K562 (cell line): ENCODE measurements around the gene TSR3. TPM values are rescaled to one million over a fixed set of nuclear protein-coding genes. Genes with fewer than 3 reads are reported as not detected.

Experiments used
- ATAC-seq: fragments of 200-7000 bp; cut with Tn5 transposase; 3 replicates; pipeline ENCODE4 v1.9.1; 2020; ENCODE audit warnings: moderate library complexity
- BruUV-seq: library from RNA; stranded (reverse); fragments of 400-500 nt; replicated peaks from 2 replicates; lab custom pipeline; 2021; lab: Mats Ljungman, UMichigan
- CTCF ChIA-PET: fragments of 300-600 bp; formaldehyde crosslinking; extraction: SDS; loops from one replicate; lab custom pipeline; 2021; ENCODE audit warnings: low intra/inter-chr PET ratio; lab: Yijun Ruan, JAX
- POLR2A ChIA-PET: fragments of 300-600, 350-650 bp; sonication (Branson Sonifier 250); formaldehyde crosslinking; extraction: SDS; loops from one replicate; lab custom pipeline; 2021; ENCODE audit warnings: antibody characterized with exemption, inconsistent platforms; lab: Yijun Ruan, JAX
- DNase-seq, 4 experiments: peaks; one replicate each; pipeline versions ENCODE4 v3.0.0 to v3.0.0-alpha.2; 2011 to 2018; ENCODE audit warnings: low spot score in 3 of 4, mixed read lengths in 3 of 4; ENCODE audit errors: extremely low read depth in 1 of 4
- FAIRE-seq: peaks from 2 replicates; lab custom pipeline; 2011; peaks lifted over from hg19 to GRCh38; lab: Jason Lieb, UNC
- H2AFZ ChIP-seq: 2 replicates; pipeline ENCODE4 v1.6.0; 2011; ENCODE audit warnings: low read depth, low read length, control low read depth, inconsistent platforms
- H3K27ac ChIP-seq: fragments of 200-600 bp; 3 replicates; pipeline ENCODE4 v1.8.0; 2011; ENCODE audit warnings: low read depth, mild to moderate bottlenecking, control low read depth, inconsistent platforms, low read length, moderate library complexity, mixed read lengths; ENCODE audit errors: extremely low read depth
- H3K27me3 ChIP-seq, 2 experiments: fragments of 300-600 bp in 1 of 2; 2 replicates in 1 of 2; 3 replicates in 1 of 2; pipeline versions ENCODE4 v1.6.0 to v1.8.0; 2011; ENCODE audit warnings: inconsistent platforms in 2 of 2, low read length in 2 of 2, mild to moderate bottlenecking in 1 of 2, mixed read lengths in 1 of 2, moderate library complexity in 1 of 2; ENCODE audit not compliant: control insufficient read depth in 2 of 2, insufficient read depth in 2 of 2
- H3K36me3 ChIP-seq: fragments of 300-600 bp; 3 replicates; pipeline ENCODE4 v1.8.0; 2011; ENCODE audit warnings: mild to moderate bottlenecking, low read length, inconsistent platforms; ENCODE audit not compliant: control insufficient read depth, insufficient read depth
- H3K4me1 ChIP-seq, 2 experiments: fragments of 200-600 bp in 1 of 2; replicated peaks in 1 of 2; 2 replicates in 1 of 2; 3 replicates in 1 of 2; pipeline versions ENCODE4 v1.5.1 to v1.8.0; 2011; ENCODE audit warnings: inconsistent platforms in 2 of 2, low read length in 2 of 2, mild to moderate bottlenecking in 1 of 2, mixed read lengths in 1 of 2, moderate library complexity in 1 of 2; ENCODE audit not compliant: control insufficient read depth in 2 of 2, insufficient read depth in 2 of 2
- H3K4me2 ChIP-seq: 2 replicates; pipeline ENCODE4 v1.6.1; 2011; ENCODE audit warnings: low read length, control low read depth, inconsistent platforms, mixed read lengths; ENCODE audit not compliant: insufficient read depth
- H3K4me3 ChIP-seq: fragments of 200-600 bp; sonication (generic), shearing (Covaris generic); 2 replicates; pipeline ENCODE4 v1.5.1; 2016; ENCODE audit warnings: control low read depth, inconsistent platforms
- H3K79me2 ChIP-seq: fragments of 200-600 bp; 3 replicates; pipeline ENCODE4 v1.8.0; 2011; ENCODE audit warnings: low read length, inconsistent platforms; ENCODE audit not compliant: control insufficient read depth, insufficient read depth
- H3K9ac ChIP-seq, 2 experiments: 2 replicates each; pipeline versions ENCODE4 v1.6.0 to v1.6.1; 2011; ENCODE audit warnings: low read depth in 2 of 2, low read length in 2 of 2, control low read depth in 1 of 2, inconsistent platforms in 1 of 2, mild to moderate bottlenecking in 1 of 2, mixed read lengths in 1 of 2; ENCODE audit not compliant: insufficient read depth in 1 of 2
- H3K9me1 ChIP-seq: one replicate; pipeline ENCODE4 v1.6.0; 2011; ENCODE audit warnings: inconsistent platforms, mild to moderate bottlenecking, low read length, moderate library complexity; ENCODE audit not compliant: control insufficient read depth, insufficient read depth
- H3K9me3 ChIP-seq: replicated peaks from 2 replicates; pipeline ENCODE4 v1.5.1; 2011; ENCODE audit warnings: low read depth, low read length, inconsistent platforms; ENCODE audit not compliant: control insufficient read depth, insufficient read depth
- H4K20me1 ChIP-seq: replicated peaks from 2 replicates; pipeline ENCODE4 v1.6.1; 2011; ENCODE audit warnings: low read length, inconsistent platforms, mixed read lengths; ENCODE audit not compliant: control insufficient read depth, insufficient read depth
- CHD4 ChIP-seq: fragments of 200-600 bp; sonication (generic); IDR thresholded peaks from 3 replicates; pipeline ENCODE4 v1.6.1; 2012; ENCODE audit warnings: low read depth, mild to moderate bottlenecking, mixed read lengths, low read length, inconsistent platforms; ENCODE audit not compliant: insufficient read depth, insufficient replicate concordance, poor library complexity, severe bottlenecking
- KDM1A ChIP-seq, 2 experiments: fragments of 450-650 bp; IDR thresholded peaks; 2 replicates each; pipeline ENCODE4 v1.6.1; 2016; ENCODE audit warnings: mild to moderate bottlenecking in 2 of 2
- PCBP1 ChIP-seq: fragments of 200-400 bp; formaldehyde crosslinking; IDR thresholded peaks from 2 replicates; pipeline ENCODE4 v1.6.1; 2018; ENCODE audit warnings: mild to moderate bottlenecking, low read depth, low read length; ENCODE audit not compliant: poor library complexity, severe bottlenecking
- SMARCA5 ChIP-seq: fragments of 450-650 bp; IDR thresholded peaks from 2 replicates; pipeline ENCODE4 v1.6.1; 2016
- WGBS: fragments of 100-300 bp; shearing (Covaris generic); methylation state at CpG from one replicate; pipeline ENCODE4 v1.1.6; 2016; ENCODE audit warnings: low coverage, mixed read lengths; ENCODE audit not compliant: insufficient coverage; ENCODE audit errors: missing lambda C conversion rate; 5-methylcytosine and 5-hydroxymethylcytosine counted together
- in situ Hi-C: fragments of 300-500 bp; cut with MboI; formaldehyde crosslinking; loops from 4 replicates; pipeline ENCODE4 v1.15.0; 2018; ENCODE audit warnings: inconsistent platforms, mixed read lengths
- intact Hi-C: fragments of 100-400 bp; cut with micrococcal nuclease; formaldehyde crosslinking; loops from 2 replicates; pipeline ENCODE4 v1.14.2; 2022
- polyA plus RNA-seq, 8 experiments: library from polyadenylated mRNA; depleted of rRNA in 4 of 8; stranded (reverse) in 5 of 8; unstranded in 3 of 8; fragments of >200 nt; fragmentation: Nextera tagmentation in 2 of 8; fragmentation: Illumina TruSeq in 1 of 8; extraction: Ambion mirVana in 2 of 8; extraction: Trizol in 1 of 8; gene quantifications; 2 replicates each; pipeline versions ENCODE4 v1.2.1 to v1.2.3, GENCODE V29; 2011 to 2014; ENCODE audit warnings: inconsistent platforms in 1 of 8, missing spikeins in 1 of 8
- total RNA-seq, 7 experiments: library from RNA; depleted of rRNA in 6 of 7; stranded (reverse); fragments of >200 nt in 6 of 7; fragmentation: Illumina TruSeq in 2 of 7; extraction: Trizol in 2 of 7; gene quantifications; 2 replicates each; pipeline versions ENCODE4 v1.2.1 to v1.2.3, GENCODE V29; 2011 to 2021; ENCODE audit warnings: low replicate concordance in 1 of 7
- TF ChIP-seq, protein P1 (sequence below): fragments of 200-800 bp; sonication (Bioruptor generic); IDR thresholded peaks from 2 replicates; pipeline ENCODE4 v1.6.1; 2016; ENCODE audit warnings: missing genetic modification characterization, missing compliant biosample characterization
- TF ChIP-seq, protein P2 (sequence below), 2 experiments: fragments of 450-650 bp; formaldehyde crosslinking in 1 of 2; IDR thresholded peaks; 2 replicates each; pipeline versions ENCODE4 v1.4.0 to v1.6.1; 2014 to 2020; ENCODE audit warnings: mild to moderate bottlenecking in 2 of 2, borderline replicate concordance in 1 of 2, low read depth in 1 of 2

The TSR3 gene
- total and polyA plus RNA-seq, 9 of the 15 experiments (the other 6 are each of a cell fraction or from before 2014, with no cell fraction given), result 1.5 to 74.8 (median 16.5) TPM

DNA sequence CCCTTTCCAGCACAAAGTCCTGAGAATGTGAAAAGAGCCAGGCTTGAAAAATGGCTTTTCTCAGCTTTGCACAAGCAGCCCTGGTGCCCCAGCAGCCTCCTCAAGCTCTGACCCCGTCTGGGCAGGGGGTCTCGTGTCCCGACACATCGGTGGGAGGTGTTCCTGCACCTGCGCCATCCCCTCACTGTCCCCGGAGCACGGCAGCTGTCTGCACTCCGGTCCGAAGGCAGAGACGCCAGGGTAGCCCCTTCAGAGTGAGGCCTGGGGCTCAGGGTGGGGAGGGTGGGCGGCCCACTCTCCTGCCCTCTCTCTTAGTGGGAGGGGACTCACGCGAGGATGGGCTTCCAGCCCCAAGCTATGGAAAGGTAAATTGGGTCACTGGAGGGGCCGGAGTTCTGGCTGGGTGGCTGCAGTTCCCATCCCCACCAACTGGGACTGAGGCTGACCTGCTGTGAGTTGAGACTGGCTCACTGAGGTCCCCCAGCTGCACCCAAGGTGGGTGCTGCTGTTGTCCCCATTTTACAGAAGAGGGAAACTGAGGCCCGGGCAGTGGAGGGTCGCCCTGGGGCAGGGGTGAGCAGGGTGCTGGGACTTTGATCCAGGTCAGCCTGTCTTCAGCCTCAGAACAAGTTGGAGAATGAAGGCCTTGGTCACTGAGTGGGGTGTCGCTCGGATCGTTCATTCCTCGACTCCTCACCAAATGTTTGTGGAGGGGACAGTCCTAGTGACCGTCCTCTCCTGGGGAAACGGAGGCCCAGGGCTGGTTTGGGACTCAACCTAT lies 20.6 kb downstream of the TSR3 start:
- in situ Hi-C loops (no loop called here), intact Hi-C loops (loop anchor here (2.0 kb wide), 1 partner anchor 22 kb away; the partner anchor contains the start of gene UBE2I)
- H3K27me3 ChIP-seq, result peaks cover 6 to 15% of the 10 kb centered on the region in 2 experiments; a peak in 3 of 5 replicates
- peaks cover 17 to 68% of the 10 kb centered on the region in 2 experiments for H3K4me1 ChIP-seq
- TSS peak; percentile 94 for BruUV-seq
- H3K9me1 ChIP-seq, result no peaks in the 10 kb centered on the region
- no peaks in the 10 kb centered on the region for H3K79me2 ChIP-seq
- H2AFZ ChIP-seq, result peak overlapping the region; percentile 86
- H4K20me1 ChIP-seq, result 0 out of 2 replicates have a peak, but pooled peaks cover 9% of the 10 kb centered on the region
- ATAC-seq (peak; percentile 9), FAIRE-seq (no peak), DNase-seq (no peak)
- peak overlapping the region; percentile 77 to 80 for H3K9ac ChIP-seq
- peak overlapping the region; percentile 77 for H3K4me2 ChIP-seq
- H3K9me3 ChIP-seq, result 0 out of 2 replicates have a peak, but pooled peaks cover 4% of the 10 kb centered on the region
- WGBS, result 65% methylated on average over 22 of the region's 22 CpGs
- H3K27ac ChIP-seq, result peak overlapping the region; percentile 90
- POLR2A ChIA-PET, result interaction anchor here (0.5 to 2.0 kb wide), 11 partner anchors 12 to 824 kb away, joined by 3 to 15 read pairs (median 4); partner anchors contain the start of genes TRAF7 and UBE2I
- H3K4me3 ChIP-seq, result peak overlapping the region; percentile 31
- H3K36me3 ChIP-seq, result no peaks in the 10 kb centered on the region
- CTCF ChIA-PET, result no interaction called here
- TF ChIP-seq KDM1A (IDR thresholded peaks at IDR 0.05) (peak; percentile 60 to 73; a peak in 3 of 4 replicates), SMARCA5 (peak; percentile 72; the same call in 1 of the 2 replicates), PCBP1 (peak; percentile 24), CHD4 (peak; percentile 93)
- TF ChIP-seq, protein P1, sequence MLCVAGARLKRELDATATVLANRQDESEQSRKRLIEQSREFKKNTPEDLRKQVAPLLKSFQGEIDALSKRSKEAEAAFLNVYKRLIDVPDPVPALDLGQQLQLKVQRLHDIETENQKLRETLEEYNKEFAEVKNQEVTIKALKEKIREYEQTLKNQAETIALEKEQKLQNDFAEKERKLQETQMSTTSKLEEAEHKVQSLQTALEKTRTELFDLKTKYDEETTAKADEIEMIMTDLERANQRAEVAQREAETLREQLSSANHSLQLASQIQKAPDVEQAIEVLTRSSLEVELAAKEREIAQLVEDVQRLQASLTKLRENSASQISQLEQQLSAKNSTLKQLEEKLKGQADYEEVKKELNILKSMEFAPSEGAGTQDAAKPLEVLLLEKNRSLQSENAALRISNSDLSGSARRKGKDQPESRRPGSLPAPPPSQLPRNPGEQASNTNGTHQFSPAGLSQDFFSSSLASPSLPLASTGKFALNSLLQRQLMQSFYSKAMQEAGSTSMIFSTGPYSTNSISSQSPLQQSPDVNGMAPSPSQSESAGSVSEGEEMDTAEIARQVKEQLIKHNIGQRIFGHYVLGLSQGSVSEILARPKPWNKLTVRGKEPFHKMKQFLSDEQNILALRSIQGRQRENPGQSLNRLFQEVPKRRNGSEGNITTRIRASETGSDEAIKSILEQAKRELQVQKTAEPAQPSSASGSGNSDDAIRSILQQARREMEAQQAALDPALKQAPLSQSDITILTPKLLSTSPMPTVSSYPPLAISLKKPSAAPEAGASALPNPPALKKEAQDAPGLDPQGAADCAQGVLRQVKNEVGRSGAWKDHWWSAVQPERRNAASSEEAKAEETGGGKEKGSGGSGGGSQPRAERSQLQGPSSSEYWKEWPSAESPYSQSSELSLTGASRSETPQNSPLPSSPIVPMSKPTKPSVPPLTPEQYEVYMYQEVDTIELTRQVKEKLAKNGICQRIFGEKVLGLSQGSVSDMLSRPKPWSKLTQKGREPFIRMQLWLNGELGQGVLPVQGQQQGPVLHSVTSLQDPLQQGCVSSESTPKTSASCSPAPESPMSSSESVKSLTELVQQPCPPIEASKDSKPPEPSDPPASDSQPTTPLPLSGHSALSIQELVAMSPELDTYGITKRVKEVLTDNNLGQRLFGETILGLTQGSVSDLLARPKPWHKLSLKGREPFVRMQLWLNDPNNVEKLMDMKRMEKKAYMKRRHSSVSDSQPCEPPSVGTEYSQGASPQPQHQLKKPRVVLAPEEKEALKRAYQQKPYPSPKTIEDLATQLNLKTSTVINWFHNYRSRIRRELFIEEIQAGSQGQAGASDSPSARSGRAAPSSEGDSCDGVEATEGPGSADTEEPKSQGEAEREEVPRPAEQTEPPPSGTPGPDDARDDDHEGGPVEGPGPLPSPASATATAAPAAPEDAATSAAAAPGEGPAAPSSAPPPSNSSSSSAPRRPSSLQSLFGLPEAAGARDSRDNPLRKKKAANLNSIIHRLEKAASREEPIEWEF (CRISPR knock-in tag), result no peak
- TF ChIP-seq, protein P2, sequence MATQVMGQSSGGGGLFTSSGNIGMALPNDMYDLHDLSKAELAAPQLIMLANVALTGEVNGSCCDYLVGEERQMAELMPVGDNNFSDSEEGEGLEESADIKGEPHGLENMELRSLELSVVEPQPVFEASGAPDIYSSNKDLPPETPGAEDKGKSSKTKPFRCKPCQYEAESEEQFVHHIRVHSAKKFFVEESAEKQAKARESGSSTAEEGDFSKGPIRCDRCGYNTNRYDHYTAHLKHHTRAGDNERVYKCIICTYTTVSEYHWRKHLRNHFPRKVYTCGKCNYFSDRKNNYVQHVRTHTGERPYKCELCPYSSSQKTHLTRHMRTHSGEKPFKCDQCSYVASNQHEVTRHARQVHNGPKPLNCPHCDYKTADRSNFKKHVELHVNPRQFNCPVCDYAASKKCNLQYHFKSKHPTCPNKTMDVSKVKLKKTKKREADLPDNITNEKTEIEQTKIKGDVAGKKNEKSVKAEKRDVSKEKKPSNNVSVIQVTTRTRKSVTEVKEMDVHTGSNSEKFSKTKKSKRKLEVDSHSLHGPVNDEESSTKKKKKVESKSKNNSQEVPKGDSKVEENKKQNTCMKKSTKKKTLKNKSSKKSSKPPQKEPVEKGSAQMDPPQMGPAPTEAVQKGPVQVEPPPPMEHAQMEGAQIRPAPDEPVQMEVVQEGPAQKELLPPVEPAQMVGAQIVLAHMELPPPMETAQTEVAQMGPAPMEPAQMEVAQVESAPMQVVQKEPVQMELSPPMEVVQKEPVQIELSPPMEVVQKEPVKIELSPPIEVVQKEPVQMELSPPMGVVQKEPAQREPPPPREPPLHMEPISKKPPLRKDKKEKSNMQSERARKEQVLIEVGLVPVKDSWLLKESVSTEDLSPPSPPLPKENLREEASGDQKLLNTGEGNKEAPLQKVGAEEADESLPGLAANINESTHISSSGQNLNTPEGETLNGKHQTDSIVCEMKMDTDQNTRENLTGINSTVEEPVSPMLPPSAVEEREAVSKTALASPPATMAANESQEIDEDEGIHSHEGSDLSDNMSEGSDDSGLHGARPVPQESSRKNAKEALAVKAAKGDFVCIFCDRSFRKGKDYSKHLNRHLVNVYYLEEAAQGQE (IDR thresholded peaks at IDR 0.05; ENCODE audit: borderline replicate concordance), result no peak
- TF ChIP-seq, protein P2 (CRISPR knock-in tag; IDR thresholded peaks at IDR 0.05; ENCODE audit: low read depth), result no peak
